ENCODE data around the gene SLIT3.

- TF ChIP-seq TOX (CRISPR knock-in tag; IDR thresholded peaks at IDR 0.05; ENCODE audit: borderline replicate concordance) = no peak
- TF ChIP-seq ARNTL (CRISPR knock-in tag; IDR thresholded peaks at IDR 0.05; ENCODE audit: borderline replicate concordance, low read depth) = no peak
- TF ChIP-seq TCF4 (CRISPR knock-in tag; IDR thresholded peaks at IDR 0.05; ENCODE audit: borderline replicate concordance) = no peak
- TF ChIP-seq BACH2 (CRISPR knock-in tag; IDR thresholded peaks at IDR 0.05; ENCODE audit: borderline replicate concordance) = no peak
- TF ChIP-seq ZFP30 (CRISPR knock-in tag; IDR thresholded peaks at IDR 0.05) = no peak
These were observed 586.9 kb downstream of the SLIT3 start for GRCh38 chr5:168714046-168714445.

Data from SK-N-SH treated with all-trans-retinoic acid at 6 μM for 48 hours (cell line).